SKM-1 treated with dmso at 0.1 percent for 144 hours (cell line): Measurements from ENCODE around the gene EFNA3.

Experiments used
- DNase-seq: peaks from one replicate; lab custom pipeline; 2025; ENCODE audit not compliant: unreplicated experiment; lab: John Stamatoyannopoulos, UW

The EFNA3 gene

DNA sequence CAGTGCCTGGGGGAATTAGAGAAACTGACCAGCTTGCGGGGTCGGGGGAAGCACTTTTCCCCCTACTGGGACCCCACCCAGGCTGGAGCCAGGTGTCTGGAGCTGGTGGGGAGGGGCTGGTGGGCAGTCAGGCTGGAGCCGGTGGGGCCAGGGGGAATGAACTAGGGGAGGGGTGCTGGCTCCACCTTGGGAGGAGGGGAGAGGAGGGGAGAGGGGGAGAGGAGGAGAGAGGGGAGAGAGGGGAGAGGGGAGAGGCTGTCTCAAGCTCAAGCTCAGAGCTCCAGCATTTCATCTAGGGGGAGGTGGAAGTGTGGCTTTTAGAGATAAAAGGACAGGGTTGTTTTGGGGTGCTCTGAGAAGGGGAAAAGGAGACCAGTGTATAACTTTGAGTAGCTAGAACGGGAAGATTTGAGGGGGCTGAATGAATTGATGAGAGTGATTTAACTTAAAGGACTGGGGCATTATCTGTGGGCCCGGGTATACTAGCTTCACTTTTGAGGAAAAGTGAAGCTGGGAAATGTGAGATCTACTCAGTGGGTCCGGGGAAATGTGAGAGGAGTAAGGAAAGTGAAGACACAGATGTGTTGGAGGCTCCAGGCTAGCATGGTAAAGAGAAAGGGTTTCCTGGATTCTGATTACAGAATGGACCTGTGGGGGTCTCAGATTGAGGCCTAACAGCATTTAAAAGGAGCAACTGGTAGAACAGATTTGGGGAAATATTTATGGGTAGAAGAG is 51.8 kb downstream of the EFNA3 start:
- no peak for DNase-seq

DNA sequence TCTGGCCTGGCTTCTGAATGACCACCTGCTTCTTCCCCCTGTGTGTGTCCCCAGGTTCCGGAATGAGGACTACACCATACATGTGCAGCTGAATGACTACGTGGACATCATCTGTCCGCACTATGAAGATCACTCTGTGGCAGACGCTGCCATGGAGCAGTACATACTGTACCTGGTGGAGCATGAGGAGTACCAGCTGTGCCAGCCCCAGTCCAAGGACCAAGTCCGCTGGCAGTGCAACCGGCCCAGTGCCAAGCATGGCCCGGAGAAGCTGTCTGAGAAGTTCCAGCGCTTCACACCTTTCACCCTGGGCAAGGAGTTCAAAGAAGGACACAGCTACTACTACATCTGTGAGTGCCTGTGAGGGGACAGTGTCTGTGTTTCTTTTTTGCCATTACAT is 52.6 kb downstream of the EFNA3 start:
- no peak for DNase-seq

DNA sequence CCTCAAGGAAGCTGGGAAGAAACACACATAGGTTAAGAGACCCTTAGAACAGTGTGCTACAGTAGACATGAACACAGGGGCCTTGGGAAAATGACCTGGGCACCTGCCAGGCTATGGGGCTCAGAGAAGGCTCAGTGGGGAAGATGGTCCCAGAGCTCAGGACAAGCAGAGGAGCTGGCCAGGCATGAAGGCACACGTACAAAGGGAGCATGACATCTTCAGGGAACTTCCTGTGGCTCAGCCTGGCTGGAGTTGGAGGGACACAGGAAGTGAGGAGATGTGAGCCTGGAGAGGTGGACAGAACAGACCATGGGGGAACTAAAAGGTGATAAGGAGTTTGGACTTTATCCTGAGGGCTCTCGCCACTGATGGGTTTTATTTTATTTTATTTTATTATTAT is 53.2 kb downstream of the EFNA3 start:
- DNase-seq, result no peak

DNA sequence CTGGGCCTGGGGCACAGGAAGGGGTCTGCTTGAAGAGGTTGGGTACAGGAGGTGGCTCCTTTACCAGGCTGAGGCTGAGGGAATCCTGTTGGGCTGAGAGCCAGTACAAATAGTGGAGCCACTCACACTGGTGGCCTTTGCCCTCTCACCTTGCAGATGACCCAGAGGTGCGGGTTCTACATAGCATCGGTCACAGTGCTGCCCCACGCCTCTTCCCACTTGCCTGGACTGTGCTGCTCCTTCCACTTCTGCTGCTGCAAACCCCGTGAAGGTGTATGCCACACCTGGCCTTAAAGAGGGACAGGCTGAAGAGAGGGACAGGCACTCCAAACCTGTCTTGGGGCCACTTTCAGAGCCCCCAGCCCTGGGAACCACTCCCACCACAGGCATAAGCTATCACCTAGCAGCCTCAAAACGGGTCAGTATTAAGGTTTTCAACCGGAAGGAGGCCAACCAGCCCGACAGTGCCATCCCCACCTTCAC is 55.2 kb downstream of the EFNA3 start:
- no peak for DNase-seq

DNA sequence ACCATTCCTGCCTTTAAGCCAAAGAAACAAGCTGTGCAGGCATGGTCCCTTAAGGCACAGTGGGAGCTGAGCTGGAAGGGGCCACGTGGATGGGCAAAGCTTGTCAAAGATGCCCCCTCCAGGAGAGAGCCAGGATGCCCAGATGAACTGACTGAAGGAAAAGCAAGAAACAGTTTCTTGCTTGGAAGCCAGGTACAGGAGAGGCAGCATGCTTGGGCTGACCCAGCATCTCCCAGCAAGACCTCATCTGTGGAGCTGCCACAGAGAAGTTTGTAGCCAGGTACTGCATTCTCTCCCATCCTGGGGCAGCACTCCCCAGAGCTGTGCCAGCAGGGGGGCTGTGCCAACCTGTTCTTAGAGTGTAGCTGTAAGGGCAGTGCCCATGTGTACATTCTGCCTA is 55.7 kb downstream of the EFNA3 start:
- DNase-seq, result no peak

DNA sequence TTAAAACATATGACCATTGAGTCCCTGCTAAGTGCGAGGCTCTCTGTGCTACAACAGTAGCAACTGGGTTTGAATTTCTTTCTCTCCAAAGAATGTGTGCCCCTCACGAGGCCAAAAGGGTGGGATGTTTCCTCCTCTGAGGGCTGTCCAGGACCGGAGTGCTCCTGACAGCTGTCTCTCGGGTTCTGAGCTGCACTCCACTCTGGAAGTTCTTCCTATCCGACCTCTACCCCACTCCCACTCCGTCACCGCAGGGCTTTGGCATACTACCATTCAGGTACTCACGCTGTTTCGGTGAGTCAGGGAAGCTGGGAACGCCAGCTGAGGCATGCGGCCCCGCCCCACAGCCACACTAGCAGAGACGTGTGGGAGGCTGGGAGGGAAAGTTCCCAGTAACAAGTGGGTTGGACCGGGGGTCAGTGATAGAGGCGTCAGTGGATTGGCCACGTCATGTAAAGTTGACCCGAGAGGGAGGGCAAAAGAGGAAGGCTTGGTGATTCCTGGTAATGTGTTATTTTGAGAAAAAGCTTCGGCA is 56.3 kb downstream of the EFNA3 start:
- peak; percentile 52 for DNase-seq

DNA sequence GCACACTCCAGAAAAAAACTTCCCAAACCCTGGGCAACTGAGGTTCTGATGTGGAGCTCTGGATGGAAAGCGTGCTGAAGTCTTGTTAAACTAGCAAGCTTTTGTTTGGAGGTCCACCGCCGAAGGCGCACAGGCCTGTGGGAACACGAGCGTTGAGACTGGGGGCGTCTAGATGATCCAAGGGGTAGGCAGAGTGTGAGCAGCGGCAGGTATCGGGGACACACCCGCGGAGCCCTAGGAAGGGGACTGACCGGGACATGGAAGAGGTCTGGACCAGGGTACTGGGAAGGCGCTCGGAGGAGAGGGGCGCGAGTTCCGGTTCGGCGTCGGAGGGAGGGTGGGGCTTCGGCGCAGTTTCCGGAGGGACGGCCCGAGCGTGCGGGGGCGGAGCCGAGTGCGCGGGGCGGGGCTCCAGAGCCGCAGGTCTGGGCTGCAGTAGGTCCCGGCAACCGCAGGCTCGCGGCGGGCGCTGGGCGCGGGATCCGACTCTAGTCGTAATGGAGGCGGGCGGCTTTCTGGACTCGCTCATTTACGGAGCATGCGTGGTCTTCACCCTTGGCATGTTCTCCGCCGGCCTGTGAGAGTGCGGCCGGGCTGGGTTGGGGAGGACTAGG is 56.9 kb downstream of the EFNA3 start, which contains the start of gene SLC50A1:
Gene SLC50A1 (plus strand): TSS at position 438 of the 614 bp plus-strand sequence. CDS start 60 bp downstream, at position 498.
- peak; percentile 96 for DNase-seq

DNA sequence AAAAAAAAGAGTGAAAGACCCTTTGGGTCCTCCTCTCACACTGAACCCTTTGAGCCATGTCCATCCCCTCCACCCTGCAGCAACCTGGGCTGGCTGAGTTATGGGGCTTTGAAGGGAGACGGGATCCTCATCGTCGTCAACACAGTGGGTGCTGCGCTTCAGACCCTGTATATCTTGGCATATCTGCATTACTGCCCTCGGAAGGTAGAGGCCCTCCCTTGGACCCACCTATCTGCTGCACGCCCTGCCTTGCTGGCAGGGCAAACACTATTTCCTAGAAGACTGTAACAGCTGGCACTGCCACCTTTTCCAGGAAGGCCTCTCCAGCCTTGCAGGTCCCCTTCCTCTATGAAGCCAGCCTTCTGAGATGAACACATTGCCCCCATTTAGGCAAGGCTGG is 58.1 kb downstream of the EFNA3 start:
- no peak for DNase-seq
